ENCODE data around the gene PIAS2. TPM values are rescaled to one million over a fixed set of nuclear protein-coding genes. Genes with fewer than 3 reads are reported as not detected.
"Not testable (repeated sequence)": the region's sequence is repeated elsewhere in the genome, so short reads cannot be mapped to it uniquely, and the experiment has no call there.

Gene PIAS2
- polyA plus RNA-seq, 1 experiment: 5.6 TPM

- Histone ChIP-seq H3K27me3 (ENCODE audit: control insufficient read depth, insufficient read depth, low read length) (no peaks in the 10 kb centered on the region), H3K36me3 (ENCODE audit: control insufficient read depth, insufficient read depth, low read length) (0 out of 2 replicates have a peak, but pooled peaks cover 1% of the 10 kb centered on the region), H3K4me3 (ENCODE audit: low read depth, low read length) (no peak overlapping the region)
- CTCF ChIA-PET: no interaction called here
- TF ChIP-seq CTCF (IDR thresholded peaks at IDR 0.05; ENCODE audit: insufficient read depth, low read depth, low read length): no peak
- POLR2A ChIA-PET: no interaction called here
- DNase-seq (ENCODE audit: low read depth): no peak
Measured at GRCh38 chr18:46842583-46842982, 74.7 kb downstream of the PIAS2 start.

- ChIA-PET POLR2A (no interaction called here), CTCF (no interaction called here)
- DNase-seq (ENCODE audit: low read depth): no peak
- H3K4me3 ChIP-seq (ENCODE audit: low read depth, low read length): no peak overlapping the region
- no peak for TF ChIP-seq CTCF (IDR thresholded peaks at IDR 0.05; ENCODE audit: insufficient read depth, low read depth, low read length)
- H3K27me3 ChIP-seq (ENCODE audit: control insufficient read depth, insufficient read depth, low read length): no peaks in the 10 kb centered on the region
- no peaks in the 10 kb centered on the region for H3K36me3 ChIP-seq (ENCODE audit: control insufficient read depth, insufficient read depth, low read length)
Measured at GRCh38 chr18:46833899-46834298, 83.4 kb downstream of the PIAS2 start.

- no peaks in the 10 kb centered on the region for H3K27me3 ChIP-seq (ENCODE audit: control insufficient read depth, insufficient read depth, low read length)
- CTCF ChIA-PET: interaction anchor here (0.7 kb wide), 1 partner anchor 9 kb away, joined by 3 read pairs; no protein-coding TSS in a partner anchor
- H3K36me3 ChIP-seq (ENCODE audit: control insufficient read depth, insufficient read depth, low read length): no peaks in the 10 kb centered on the region
- POLR2A ChIA-PET: no interaction called here
- H3K4me3 ChIP-seq (ENCODE audit: low read depth, low read length): no peak overlapping the region
- DNase-seq (ENCODE audit: low read depth): no peak
- TF ChIP-seq CTCF (IDR thresholded peaks at IDR 0.05; ENCODE audit: insufficient read depth, low read depth, low read length): no peak
Measured at GRCh38 chr18:46832849-46833248, 84.5 kb downstream of the PIAS2 start.

GRCh38 chr18:46832422-46832821 lies 84.9 kb downstream of the PIAS2 start:
- CTCF ChIA-PET: interaction anchor here (0.7 kb wide), 1 partner anchor 9 kb away, joined by 3 read pairs; no protein-coding TSS in a partner anchor
- DNase-seq (ENCODE audit: low read depth); H3K27me3 ChIP-seq (ENCODE audit: control insufficient read depth, insufficient read depth, low read length); H3K36me3 ChIP-seq (ENCODE audit: control insufficient read depth, insufficient read depth, low read length); H3K4me3 ChIP-seq (ENCODE audit: low read depth, low read length); POLR2A ChIA-PET: not testable (repeated sequence)

- no peak overlapping the region for H3K4me3 ChIP-seq (ENCODE audit: low read depth, low read length)
- no peaks in the 10 kb centered on the region for H3K27me3 ChIP-seq (ENCODE audit: control insufficient read depth, insufficient read depth, low read length)
- ChIA-PET CTCF (no interaction called here), POLR2A (no interaction called here)
- no peaks in the 10 kb centered on the region for H3K36me3 ChIP-seq (ENCODE audit: control insufficient read depth, insufficient read depth, low read length)
- no peak for DNase-seq (ENCODE audit: low read depth)
- no peak for TF ChIP-seq CTCF (IDR thresholded peaks at IDR 0.05; ENCODE audit: insufficient read depth, low read depth, low read length)
Measured at GRCh38 chr18:46831434-46831833, 85.9 kb downstream of the PIAS2 start.

GRCh38 chr18:46830633-46831032 lies 86.7 kb downstream of the PIAS2 start:
- no peak for TF ChIP-seq CTCF (IDR thresholded peaks at IDR 0.05; ENCODE audit: insufficient read depth, low read depth, low read length)
- DNase-seq (ENCODE audit: low read depth): no peak
- H3K27me3 ChIP-seq (ENCODE audit: control insufficient read depth, insufficient read depth, low read length): no peaks in the 10 kb centered on the region
- H3K36me3 ChIP-seq (ENCODE audit: control insufficient read depth, insufficient read depth, low read length): no peaks in the 10 kb centered on the region
- no peak overlapping the region for H3K4me3 ChIP-seq (ENCODE audit: low read depth, low read length)
- ChIA-PET CTCF (no interaction called here), POLR2A (no interaction called here)
